Kidney (tissue), 14 donors: ENCODE data around the gene CACNB2. TPM values are rescaled to one million over a fixed set of nuclear protein-coding genes. Genes with fewer than 3 reads are reported as not detected.

Experiments
- DNase-seq, 5 donors: peaks; one replicate each; pipeline ENCODE4 v3.0.0-alpha.2; 2013 to 2020
- FAIRE-seq: peaks from 2 replicates; lab custom pipeline; 2012; peaks lifted over from hg19 to GRCh38; lab: Jason Lieb, UNC
- H3K27ac ChIP-seq, 2 donors: one replicate each; pipeline ENCODE4 v1.7.0; 2013; ENCODE audit warnings: low read depth in 2 of 2, low read length in 2 of 2, inconsistent platforms in 1 of 2
- H3K27me3 ChIP-seq: one replicate; pipeline ENCODE4 v1.7.1; 2013; ENCODE audit warnings: low read length, inconsistent platforms; ENCODE audit not compliant: control insufficient read depth, insufficient read depth
- H3K36me3 ChIP-seq, 3 donors: one replicate each; pipeline versions ENCODE4 v1.7.0 to v1.7.1; 2013; ENCODE audit warnings: low read length in 3 of 3, control low read depth in 1 of 3, inconsistent platforms in 1 of 3; ENCODE audit not compliant: insufficient read depth in 3 of 3, control insufficient read depth in 2 of 3
- H3K4me1 ChIP-seq, 3 donors: one replicate each; pipeline versions ENCODE4 v1.7.0 to v1.7.1; 2013; ENCODE audit warnings: low read length in 3 of 3, inconsistent platforms in 1 of 3, low read depth in 1 of 3; ENCODE audit not compliant: control insufficient read depth in 2 of 3, insufficient read depth in 2 of 3
- H3K4me3 ChIP-seq, 3 donors: one replicate each; pipeline versions ENCODE4 v1.7.0 to v1.8.1; 2013; ENCODE audit warnings: low read length in 3 of 3, control low read depth in 1 of 3, inconsistent platforms in 1 of 3
- H3K9ac ChIP-seq, 3 donors: one replicate each; pipeline versions ENCODE4 v1.7.0 to v1.7.1; 2013; ENCODE audit warnings: low read length in 3 of 3, control low read depth in 1 of 3, inconsistent platforms in 1 of 3
- H3K9me3 ChIP-seq, 3 donors: one replicate each; pipeline versions ENCODE4 v1.7.0 to v1.7.1; 2013; ENCODE audit warnings: low read length in 3 of 3, control low read depth in 1 of 3, inconsistent platforms in 1 of 3; ENCODE audit not compliant: control insufficient read depth in 2 of 3, insufficient read depth in 1 of 3
- intact Hi-C: fragments of 100-400 bp; cut with DNase I; formaldehyde crosslinking; loops from one replicate; pipeline ENCODE4 v1.11.1; 2022
- polyA plus RNA-seq: library from polyadenylated mRNA; stranded (reverse); fragments of 350-450 nt; fragmentation: Illumina TruSeq; extraction: RNeasy Lipid Tissue Mini Kit (QIAGEN cat#74804); gene quantifications from one replicate; pipeline ENCODE4 v1.2.3, GENCODE V29; 2014; ENCODE audit warnings: low read depth, low replicate concordance; ENCODE audit not compliant: insufficient read depth
- total RNA-seq: library from RNA; stranded (reverse); fragmentation: NEBNext Ultra II Directional; extraction: Animal tissue kit (Norgen Biotek cat#: 25700); gene quantifications from one replicate; pipeline ENCODE4 v1.2.1, GENCODE V29; 2021
- TF ChIP-seq, protein P1 (sequence below): IDR thresholded peaks from 3 replicates; pipeline ENCODE4 v1.5.1; 2012; ENCODE audit warnings: mild to moderate bottlenecking, moderate library complexity, borderline replicate concordance; ENCODE audit not compliant: insufficient read depth; ENCODE audit errors: extremely low read depth
- donor health status: control.
- donor health status: control.
- donor health status: control.
- donor health status: control.
- donor health status: control.
- donor health status: DM: yes; HTN: yes; CAD: no.
- donor health status: Normal renal cell carcinoma (clear cell type).

Gene CACNB2
- total and polyA plus RNA-seq, 2 donors from 2014 or later = 2.8 TPM

DNA sequence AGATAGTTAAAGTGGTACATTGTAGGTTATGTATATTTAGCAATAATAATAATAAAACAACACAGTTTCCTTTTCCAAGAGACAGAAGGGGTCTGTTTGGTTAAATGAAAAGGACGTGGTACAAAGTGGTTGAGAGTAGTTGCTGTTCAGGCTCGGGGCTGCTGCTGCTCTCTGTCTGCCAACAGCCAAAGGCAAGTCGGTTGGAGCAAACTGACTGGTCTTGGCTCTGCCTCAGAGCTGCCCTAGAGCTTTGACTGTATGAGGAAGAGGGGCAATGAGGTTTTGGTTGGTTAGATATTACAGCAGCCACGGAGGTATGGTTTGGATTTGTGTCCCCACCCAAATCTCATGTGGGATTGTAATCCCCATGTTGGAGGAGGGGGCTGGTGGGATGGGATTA is 95.3 kb downstream of the CACNB2 start:
- no peak for DNase-seq
- no peak overlapping the region for H3K27ac ChIP-seq
- H3K4me3 ChIP-seq = no peak overlapping the region
- intact Hi-C loops = no loop called here
- TF ChIP-seq, protein P1, sequence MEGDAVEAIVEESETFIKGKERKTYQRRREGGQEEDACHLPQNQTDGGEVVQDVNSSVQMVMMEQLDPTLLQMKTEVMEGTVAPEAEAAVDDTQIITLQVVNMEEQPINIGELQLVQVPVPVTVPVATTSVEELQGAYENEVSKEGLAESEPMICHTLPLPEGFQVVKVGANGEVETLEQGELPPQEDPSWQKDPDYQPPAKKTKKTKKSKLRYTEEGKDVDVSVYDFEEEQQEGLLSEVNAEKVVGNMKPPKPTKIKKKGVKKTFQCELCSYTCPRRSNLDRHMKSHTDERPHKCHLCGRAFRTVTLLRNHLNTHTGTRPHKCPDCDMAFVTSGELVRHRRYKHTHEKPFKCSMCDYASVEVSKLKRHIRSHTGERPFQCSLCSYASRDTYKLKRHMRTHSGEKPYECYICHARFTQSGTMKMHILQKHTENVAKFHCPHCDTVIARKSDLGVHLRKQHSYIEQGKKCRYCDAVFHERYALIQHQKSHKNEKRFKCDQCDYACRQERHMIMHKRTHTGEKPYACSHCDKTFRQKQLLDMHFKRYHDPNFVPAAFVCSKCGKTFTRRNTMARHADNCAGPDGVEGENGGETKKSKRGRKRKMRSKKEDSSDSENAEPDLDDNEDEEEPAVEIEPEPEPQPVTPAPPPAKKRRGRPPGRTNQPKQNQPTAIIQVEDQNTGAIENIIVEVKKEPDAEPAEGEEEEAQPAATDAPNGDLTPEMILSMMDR = no peak
- H3K4me1 ChIP-seq = no peaks in the 10 kb centered on the region
- no peaks in the 10 kb centered on the region for H3K27me3 ChIP-seq
- no peaks in the 10 kb centered on the region for H3K36me3 ChIP-seq
- no peak overlapping the region for H3K9ac ChIP-seq
- H3K9me3 ChIP-seq = no peaks in the 10 kb centered on the region
- FAIRE-seq = no peak

DNA sequence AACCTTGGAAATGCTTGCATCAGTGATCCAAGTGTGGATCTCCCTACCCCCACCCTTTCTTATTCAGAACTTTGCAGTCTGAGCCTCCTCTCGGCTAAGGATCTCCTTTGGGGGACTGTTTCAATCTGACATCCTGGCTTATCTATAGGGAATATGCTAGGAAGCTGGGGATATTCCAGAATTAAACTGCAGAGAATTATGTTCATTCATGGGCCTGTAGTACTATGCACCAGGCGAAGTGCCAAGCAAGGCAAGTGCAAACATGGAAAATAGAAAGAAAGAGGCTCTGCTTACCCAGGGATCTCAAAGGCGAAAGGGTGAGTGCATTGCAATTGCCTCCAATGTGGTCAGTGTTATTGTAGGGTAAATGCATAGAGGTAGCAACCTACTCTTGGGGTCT is 96.5 kb downstream of the CACNB2 start:
- Histone ChIP-seq H3K27ac (no peak overlapping the region), H3K27me3 (no peaks in the 10 kb centered on the region), H3K4me3 (no peak overlapping the region), H3K9me3 (no peaks in the 10 kb centered on the region), H3K4me1 (no peaks in the 10 kb centered on the region), H3K36me3 (no peaks in the 10 kb centered on the region), H3K9ac (no peak overlapping the region)
- DNase-seq (no peak), FAIRE-seq (no peak)
- intact Hi-C loops = no loop called here
- TF ChIP-seq, protein P1 = no peak

DNA sequence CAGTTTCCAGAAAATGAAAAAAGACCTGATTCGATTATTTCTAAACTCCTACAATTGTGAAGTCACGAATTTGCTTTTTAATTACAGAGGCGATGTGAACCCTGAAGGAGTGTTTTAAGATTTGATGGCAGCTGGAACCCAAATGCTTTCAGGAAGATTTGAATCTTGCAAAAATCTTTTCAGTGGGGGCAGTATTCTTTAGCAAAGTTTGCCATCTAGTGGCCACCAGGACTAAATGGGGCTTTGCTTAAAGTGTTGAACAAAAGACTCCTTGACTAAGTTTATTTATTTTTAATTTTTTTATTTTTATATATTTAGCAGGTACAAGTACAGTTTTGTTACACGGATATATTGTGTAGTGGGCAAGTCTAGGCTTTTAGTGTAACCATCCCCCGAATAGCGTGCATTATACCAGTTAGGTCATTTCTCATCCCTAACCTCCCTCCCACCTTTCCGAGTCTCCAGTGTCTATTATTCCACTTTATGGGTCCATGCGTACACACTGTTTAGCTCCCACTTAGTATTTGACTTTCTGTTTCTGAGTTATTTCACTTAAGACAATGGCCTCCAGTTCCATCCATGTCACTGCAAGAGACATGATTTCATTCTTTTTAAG is 98.8 kb downstream of the CACNB2 start:
- Histone ChIP-seq H3K4me1 (no peaks in the 10 kb centered on the region), H3K27ac (no peak overlapping the region), H3K9me3 (no peaks in the 10 kb centered on the region), H3K27me3 (no peaks in the 10 kb centered on the region), H3K36me3 (no peaks in the 10 kb centered on the region), H3K9ac (no peak overlapping the region), H3K4me3 (no peak overlapping the region)
- peak; percentile 74 for FAIRE-seq
- intact Hi-C loops = no loop called here
- peak in 2 of 5 donors; percentile 54 to 71 for DNase-seq
- TF ChIP-seq, protein P1 = peak; percentile 51
